H1 (cell line): ENCODE results near the gene PLPP4. TPM values are rescaled to one million over a fixed set of nuclear protein-coding genes. Genes with fewer than 3 reads are reported as not detected.

Experiments
- CREB1 ChIP-seq: IDR thresholded peaks from 2 replicates; pipeline ENCODE4 v1.6.1; 2012; ENCODE audit warnings: inconsistent platforms
- HDAC2 ChIP-seq, 2 experiments: fragments of 300-600 bp in 1 of 2; sonication (generic) in 1 of 2; IDR thresholded peaks; 2 replicates each; pipeline ENCODE4 v1.6.1; 2011 to 2012; ENCODE audit warnings: low read depth in 2 of 2, low read length in 2 of 2, mild to moderate bottlenecking in 2 of 2, moderate library complexity in 2 of 2, borderline replicate concordance in 1 of 2, inconsistent platforms in 1 of 2
- HDAC6 ChIP-seq: IDR thresholded peaks from one replicate; pipeline ENCODE4 v1.7.1; 2012; ENCODE audit warnings: low read depth, mild to moderate bottlenecking, inconsistent platforms, low read length, moderate library complexity
- KDM5A ChIP-seq: fragments of 200-600 bp; IDR thresholded peaks from 2 replicates; pipeline ENCODE4 v1.7.1; 2012; ENCODE audit warnings: mild to moderate bottlenecking, low read length, inconsistent platforms, mixed read lengths
- MAX ChIP-seq: IDR thresholded peaks from 2 replicates; pipeline ENCODE4 v1.6.1; 2012; ENCODE audit warnings: inconsistent platforms
- SIN3A ChIP-seq, 2 experiments: IDR thresholded peaks in 1 of 2; conservative IDR thresholded peaks in 1 of 2; 2 replicates each; pipeline ENCODE4 v1.6.1; 2011 to 2012; ENCODE audit warnings: low read length in 2 of 2, improper control_type of control experiment in 1 of 2, low read depth in 1 of 2, mild to moderate bottlenecking in 1 of 2
- SRF ChIP-seq: IDR thresholded peaks from 2 replicates; pipeline ENCODE4 v1.6.1; 2011; ENCODE audit warnings: mild to moderate bottlenecking, low read depth, low read length, moderate library complexity
- polyA plus RNA-seq, 7 experiments: library from polyadenylated mRNA; depleted of rRNA in 3 of 7; stranded (reverse) in 5 of 7; unstranded in 2 of 7; fragments of >200 nt in 5 of 7; fragments of 200-250 nt in 2 of 7; gene quantifications; 1 replicate in 5 of 7; 2 replicates in 1 of 7; 4 replicates in 1 of 7; pipeline versions ENCODE4 v1.2.1 to v1.2.3, GENCODE V29; 2011 to 2013; ENCODE audit warnings: missing spikeins in 2 of 7, mixed read lengths in 2 of 7
- total RNA-seq: library from RNA; stranded (reverse); fragmentation: NEBNext Ultra II Directional; extraction: Animal tissue kit (Norgen Biotek cat#: 25700); gene quantifications from 2 replicates; pipeline ENCODE4 v1.2.1, GENCODE V29; 2021

Gene PLPP4
- total and polyA plus RNA-seq, 2 of the 8 experiments (the other 6 are each of a cell fraction or from before 2014, with no cell fraction given) = 0.30 TPM; not detected in 1

- no peak for TF ChIP-seq HDAC2 (IDR thresholded peaks at IDR 0.05; ENCODE audit: borderline replicate concordance in 1 of 2, low read depth in 2 of 2, low read length in 2 of 2)
- no peak for TF ChIP-seq SIN3A (conservative IDR thresholded peaks at IDR 0.05 in 1 of 2, IDR thresholded peaks at IDR 0.05 in 1 of 2; ENCODE audit: low read depth in 1 of 2, low read length in 2 of 2)
- TF ChIP-seq HDAC6 = no peak
- no peak for TF ChIP-seq CREB1
- no peak for TF ChIP-seq MAX
- TF ChIP-seq KDM5A = no peak
- TF ChIP-seq SRF = no peak
Measured at GRCh38 chr10:120628197-120628596, 171.2 kb downstream of the PLPP4 start (continued).
